DND-41 (cell line): ENCODE results near the gene CENPX.

Experiments used
- ATAC-seq: fragments of 200-7000 bp; cut with Tn5 transposase; 3 replicates; pipeline ENCODE4 v1.9.1; 2021; ENCODE audit warnings: low read depth; ENCODE audit not compliant: insufficient read depth
- DNase-seq: peaks from one replicate; pipeline ENCODE4 v3.0.0-alpha.2; 2020
- H2AFZ ChIP-seq: 2 replicates; pipeline ENCODE4 v1.6.0; 2012; ENCODE audit warnings: low read depth, low read length
- H3K27ac ChIP-seq: 2 replicates; pipeline ENCODE4 v1.5.1; 2012; ENCODE audit warnings: low read length, inconsistent platforms
- H3K27me3 ChIP-seq: fragments of 200-600 bp; sonication (generic); 2 replicates; pipeline ENCODE4 v1.6.0; 2012; ENCODE audit warnings: low read length, mild to moderate bottlenecking, inconsistent platforms; ENCODE audit not compliant: insufficient read depth, poor library complexity
- H3K36me3 ChIP-seq: 2 replicates; pipeline ENCODE4 v1.5.1; 2012; ENCODE audit warnings: low read length, inconsistent platforms; ENCODE audit not compliant: insufficient read depth
- H3K4me1 ChIP-seq: 2 replicates; pipeline ENCODE4 v1.5.1; 2012; ENCODE audit warnings: mild to moderate bottlenecking, low read length; ENCODE audit not compliant: insufficient read depth
- H3K4me2 ChIP-seq: 2 replicates; pipeline ENCODE4 v1.6.0; 2012; ENCODE audit warnings: mild to moderate bottlenecking, moderate library complexity, low read length, inconsistent platforms; ENCODE audit not compliant: insufficient read depth
- H3K4me3 ChIP-seq, 2 experiments: fragments of 200-600 bp in 1 of 2; shearing (Covaris generic) in 1 of 2; 2 replicates each; pipeline ENCODE4 v1.5.1; 2012 to 2016; ENCODE audit warnings: inconsistent platforms in 2 of 2, low read length in 2 of 2, mild to moderate bottlenecking in 2 of 2, low read depth in 1 of 2, moderate library complexity in 1 of 2
- H3K79me2 ChIP-seq: 2 replicates; pipeline ENCODE4 v1.6.0; 2012; ENCODE audit warnings: low read length, inconsistent platforms; ENCODE audit not compliant: insufficient read depth
- H3K9ac ChIP-seq: 2 replicates; pipeline ENCODE4 v1.6.0; 2012; ENCODE audit warnings: low read depth, mild to moderate bottlenecking, inconsistent platforms, low read length, moderate library complexity
- H3K9me3 ChIP-seq: 2 replicates; pipeline ENCODE4 v1.5.1; 2012; ENCODE audit warnings: low read length, moderate library complexity, mild to moderate bottlenecking, inconsistent platforms; ENCODE audit not compliant: insufficient read depth, severe bottlenecking
- H4K20me1 ChIP-seq: 2 replicates; pipeline ENCODE4 v1.6.0; 2012; ENCODE audit warnings: low read length; ENCODE audit not compliant: insufficient read depth
- CTCF ChIP-seq: IDR thresholded peaks from 2 replicates; pipeline ENCODE4 v1.5.1; 2012; ENCODE audit warnings: borderline replicate concordance, low read length, moderate library complexity, mild to moderate bottlenecking; ENCODE audit not compliant: poor library complexity, severe bottlenecking; ENCODE audit errors: extremely low read depth
- EZH2 ChIP-seq: IDR thresholded peaks from 3 replicates; pipeline ENCODE4 v1.6.1; 2012; ENCODE audit warnings: borderline replicate concordance, low read depth, mild to moderate bottlenecking, moderate library complexity, low read length, inconsistent platforms; ENCODE audit not compliant: severe bottlenecking

Gene CENPX

GRCh38 chr17:82008941-82009405 lies 13.7 kb downstream of the CENPX start:
- ATAC-seq, result no peak
- Histone ChIP-seq H2AFZ (no peak overlapping the region), H3K9ac (no peak overlapping the region), H3K79me2 (no peaks in the 10 kb centered on the region), H3K27ac (no peak overlapping the region), H3K4me1 (no peaks in the 10 kb centered on the region), H4K20me1 (0 out of 2 replicates have a peak, but pooled peaks cover 4% of the 10 kb centered on the region), H3K4me3 (no peak overlapping the region), H3K4me2 (no peak overlapping the region), H3K9me3 (no peaks in the 10 kb centered on the region), H3K27me3 (no peaks in the 10 kb centered on the region), H3K36me3 (no peaks in the 10 kb centered on the region)
- TF ChIP-seq EZH2 (no peak), CTCF (no peak)
- no peak for DNase-seq

GRCh38 chr17:82008258-82008940 lies 14.3 kb downstream of the CENPX start:
- TF ChIP-seq EZH2 (no peak), CTCF (no peak)
- no peak overlapping the region for H3K4me2 ChIP-seq
- 0 out of 2 replicates have a peak, but pooled peaks cover 4% of the 10 kb centered on the region for H4K20me1 ChIP-seq
- no peak for ATAC-seq
- no peak overlapping the region for H3K27ac ChIP-seq
- no peaks in the 10 kb centered on the region for H3K4me1 ChIP-seq
- H3K79me2 ChIP-seq, result no peaks in the 10 kb centered on the region
- no peak overlapping the region for H2AFZ ChIP-seq
- no peaks in the 10 kb centered on the region for H3K27me3 ChIP-seq
- no peaks in the 10 kb centered on the region for H3K9me3 ChIP-seq
- H3K36me3 ChIP-seq, result no peaks in the 10 kb centered on the region
- no peak for DNase-seq
- H3K4me3 ChIP-seq, result no peak overlapping the region
- H3K9ac ChIP-seq, result no peak overlapping the region

- no peak for DNase-seq
- Histone ChIP-seq H2AFZ (no peak overlapping the region), H3K79me2 (no peaks in the 10 kb centered on the region), H3K9ac (no peak overlapping the region), H4K20me1 (0 out of 2 replicates have a peak, but pooled peaks cover 4% of the 10 kb centered on the region), H3K4me2 (no peak overlapping the region), H3K4me3 (no peak overlapping the region), H3K27me3 (no peaks in the 10 kb centered on the region), H3K9me3 (no peaks in the 10 kb centered on the region), H3K36me3 (no peaks in the 10 kb centered on the region), H3K4me1 (no peaks in the 10 kb centered on the region), H3K27ac (no peak overlapping the region)
- TF ChIP-seq CTCF (no peak), EZH2 (no peak)
- ATAC-seq, result no peak
These were observed 15.0 kb downstream of the CENPX start for GRCh38 chr17:82007495-82008257.
